NCI-H82 treated with DMSO at 0.1 percent for 48 hours (cell line): ENCODE data around the gene CCDC78.

Experiments
- DNase-seq: peaks from one replicate; lab custom pipeline; 2025; ENCODE audit not compliant: unreplicated experiment; lab: John Stamatoyannopoulos, UW

CCDC78 gene

DNA sequence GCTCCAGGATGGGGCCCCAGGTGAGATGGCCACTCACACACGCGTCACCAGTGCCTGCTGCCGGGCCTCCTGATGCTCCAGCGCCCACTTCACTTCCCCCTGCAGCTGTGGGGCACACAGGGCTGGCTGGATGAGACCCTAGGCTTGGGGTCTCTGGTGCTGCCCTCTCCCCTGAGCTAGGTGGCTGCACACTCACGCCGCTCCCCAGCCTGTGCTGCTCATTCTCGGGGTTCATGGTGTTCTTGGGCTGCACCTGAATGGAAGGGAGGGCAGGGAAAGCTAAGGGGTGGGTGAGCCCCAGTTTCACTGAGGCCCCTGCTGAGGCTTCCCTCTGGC, 1.2 kb downstream of the CCDC78 start:
- no peak for DNase-seq

DNA sequence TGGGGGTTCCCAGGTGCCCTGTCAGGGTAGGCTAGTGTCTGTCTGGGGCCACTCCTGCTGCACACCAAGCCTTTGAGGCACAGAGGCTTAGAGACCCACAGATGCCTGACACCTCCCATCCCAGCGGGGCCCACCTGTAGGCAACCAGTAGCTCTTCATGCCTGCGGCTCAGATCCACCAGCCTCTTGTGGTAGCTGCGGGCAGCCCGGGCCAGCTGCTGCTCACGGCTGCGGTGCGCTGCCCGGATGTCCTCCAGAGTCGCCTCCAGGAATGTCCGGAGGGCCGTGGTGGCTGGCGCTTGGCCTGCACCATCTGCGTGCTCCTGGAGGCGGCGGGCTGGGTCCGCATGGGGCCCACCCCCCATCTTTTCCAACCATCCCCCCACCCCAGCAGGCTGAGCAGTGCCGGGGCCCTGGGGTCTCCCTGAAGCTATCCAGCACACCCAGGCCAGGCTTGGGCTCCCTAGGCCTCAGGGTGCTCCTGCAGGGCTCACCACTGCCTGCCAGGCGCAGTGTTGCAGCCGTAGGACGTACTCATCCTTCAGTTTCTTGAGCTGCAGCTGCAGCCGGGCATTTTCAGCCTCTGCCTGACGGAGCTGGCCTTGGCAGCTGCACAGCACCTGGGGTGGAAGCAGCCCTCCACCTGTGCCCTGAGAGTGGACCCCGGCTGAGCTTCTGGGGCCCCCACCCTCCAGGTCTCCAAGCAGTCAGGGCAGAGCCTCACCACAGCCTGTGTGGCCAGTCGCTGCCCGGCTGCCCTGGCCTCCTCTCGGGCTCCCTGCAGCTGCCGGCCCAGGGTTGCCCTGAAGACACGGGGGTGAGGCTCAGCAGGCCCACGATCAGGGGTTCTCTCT, 1.8 kb downstream of the CCDC78 start:
- DNase-seq, result no peak

DNA sequence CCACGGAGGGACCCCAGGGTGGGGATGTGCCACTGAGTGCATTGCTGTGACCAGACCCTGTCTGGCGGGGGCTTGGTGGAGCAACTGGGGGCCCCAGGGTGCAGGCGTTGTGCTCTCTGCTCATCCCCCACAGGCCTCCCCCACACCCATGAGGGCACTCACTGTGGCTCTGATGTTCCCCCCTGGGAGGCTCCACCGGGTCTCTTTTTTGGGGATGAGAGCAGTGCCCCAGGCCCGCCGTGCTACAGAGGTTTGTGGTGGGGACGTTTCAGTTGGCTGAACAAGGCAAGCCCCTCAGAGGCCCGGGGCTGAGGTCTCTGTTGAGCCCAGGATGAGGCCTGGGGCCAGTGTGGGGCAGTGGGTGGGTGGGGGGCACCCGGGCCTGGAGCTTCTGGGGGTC, 2.5 kb downstream of the CCDC78 start:
- DNase-seq, result no peak

DNA sequence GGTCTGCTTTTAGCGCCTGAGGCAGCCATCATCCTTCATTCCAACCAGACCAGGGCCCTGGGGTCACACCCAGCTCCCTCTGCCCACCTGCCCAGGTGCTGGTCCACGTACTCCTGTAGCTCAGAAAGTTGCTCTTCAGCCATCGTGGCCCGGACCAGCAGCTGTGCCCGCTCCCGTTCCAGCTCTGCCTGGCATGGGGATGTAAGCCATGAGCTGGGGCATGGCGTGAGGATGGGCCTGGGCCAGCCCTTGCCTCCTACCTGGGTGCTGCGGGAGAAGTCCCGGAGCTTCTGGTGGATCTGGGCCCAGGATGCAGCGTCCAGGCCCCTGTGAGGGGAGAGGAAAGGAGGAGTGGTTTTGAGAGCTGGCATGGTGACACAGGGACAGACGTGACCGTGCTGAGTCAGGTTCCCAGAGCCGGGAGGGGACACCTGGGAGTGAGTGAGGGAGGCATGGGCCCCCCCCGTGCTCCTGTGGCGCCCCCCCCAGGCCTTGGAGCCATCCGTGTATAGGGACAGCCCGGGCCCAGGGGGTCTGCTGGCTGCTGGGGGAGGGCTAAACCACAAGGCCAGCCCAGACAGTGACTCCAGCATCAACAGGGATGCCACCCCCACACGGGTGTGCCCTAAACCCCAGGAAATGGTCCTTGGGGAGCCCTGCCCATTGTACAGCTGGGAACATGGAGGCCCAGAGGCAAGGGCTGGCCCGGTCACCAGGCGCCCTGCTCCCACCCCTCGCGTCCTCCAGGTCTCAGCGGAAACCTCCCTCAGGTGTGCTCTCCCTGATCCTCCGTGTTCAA, 3.2 kb downstream of the CCDC78 start:
- no peak for DNase-seq

DNA sequence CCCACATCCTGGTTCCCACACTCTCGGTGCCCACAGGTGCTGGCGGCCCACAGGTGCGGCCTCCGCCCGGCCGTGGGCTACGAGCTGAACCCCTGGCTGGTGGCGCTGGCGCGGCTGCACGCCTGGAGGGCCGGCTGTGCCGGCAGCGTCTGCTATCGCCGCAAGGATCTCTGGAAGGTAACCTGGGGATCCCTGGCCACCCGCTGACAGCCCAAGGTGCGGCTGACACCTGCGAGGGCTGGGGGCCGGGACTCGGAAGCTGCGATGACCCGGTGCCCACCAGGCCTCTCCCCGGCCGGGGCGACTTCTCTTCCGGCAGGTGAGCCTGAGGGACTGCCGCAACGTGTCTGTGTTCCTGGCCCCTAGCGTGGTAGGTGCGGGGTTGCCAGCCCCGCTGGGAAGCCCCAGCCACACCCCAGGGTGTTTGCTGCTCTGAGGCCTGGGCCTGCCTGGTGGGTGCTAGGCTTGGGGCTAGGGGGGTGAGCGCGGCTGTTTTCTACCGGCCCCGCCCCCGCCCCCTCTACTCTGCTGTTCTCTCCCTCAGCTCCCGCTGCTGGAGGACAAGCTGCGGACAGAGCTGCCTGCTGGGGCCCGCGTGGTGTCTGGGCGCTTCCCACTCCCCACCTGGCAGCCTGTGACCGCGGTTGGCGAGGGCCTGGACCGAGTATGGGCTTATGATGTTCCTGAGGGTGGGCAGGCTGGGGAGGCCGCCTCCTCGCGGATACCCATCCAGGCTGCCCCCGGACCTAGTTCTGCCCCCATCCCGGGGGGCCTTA, 4.3 kb downstream of the CCDC78 start:
- DNase-seq, result no peak

DNA sequence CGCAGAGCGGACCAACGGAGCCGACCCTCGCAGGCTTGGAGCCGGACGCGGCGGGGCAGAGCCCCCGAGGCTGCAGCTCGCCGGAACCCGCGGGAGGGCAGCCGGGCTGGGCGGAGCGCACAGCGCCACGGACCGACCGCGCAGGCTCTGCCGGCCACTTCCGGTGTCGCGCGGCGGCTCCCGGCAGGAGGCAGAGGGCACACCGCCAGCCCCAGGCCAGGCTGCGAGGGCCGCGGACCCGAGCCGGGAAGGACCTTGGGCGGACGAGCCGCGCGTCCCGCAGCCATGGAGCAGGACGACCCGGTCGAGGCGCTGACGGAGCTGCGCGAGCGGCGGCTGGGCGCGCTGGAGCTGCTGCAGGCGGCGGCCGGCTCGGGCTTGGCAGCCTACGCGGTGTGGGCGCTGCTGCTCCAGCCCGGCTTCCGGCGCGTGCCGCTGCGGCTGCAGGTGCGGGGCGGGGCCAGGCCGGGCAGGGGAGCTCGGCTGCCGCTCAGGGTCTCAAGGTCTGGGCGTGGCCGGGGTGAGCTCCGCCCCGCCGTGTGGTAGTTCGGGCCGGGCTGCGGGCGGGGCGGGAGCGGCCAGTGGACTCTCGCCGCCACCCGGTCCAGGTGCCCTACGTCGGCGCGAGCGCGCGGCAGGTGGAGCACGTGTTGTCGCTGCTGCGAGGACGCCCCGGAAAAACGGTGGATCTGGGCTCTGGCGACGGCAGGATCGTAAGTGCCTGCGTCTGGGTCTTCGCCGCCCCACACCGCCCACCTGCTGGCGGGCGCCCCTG, 5.1 kb downstream of the CCDC78 start, which contains the start of gene ANTKMT:
ANTKMT (plus strand) TSS at position 157 of the 775 bp plus-strand sequence; CDS start at position 286, 129 bp downstream.
- DNase-seq, result peak; percentile 76

DNA sequence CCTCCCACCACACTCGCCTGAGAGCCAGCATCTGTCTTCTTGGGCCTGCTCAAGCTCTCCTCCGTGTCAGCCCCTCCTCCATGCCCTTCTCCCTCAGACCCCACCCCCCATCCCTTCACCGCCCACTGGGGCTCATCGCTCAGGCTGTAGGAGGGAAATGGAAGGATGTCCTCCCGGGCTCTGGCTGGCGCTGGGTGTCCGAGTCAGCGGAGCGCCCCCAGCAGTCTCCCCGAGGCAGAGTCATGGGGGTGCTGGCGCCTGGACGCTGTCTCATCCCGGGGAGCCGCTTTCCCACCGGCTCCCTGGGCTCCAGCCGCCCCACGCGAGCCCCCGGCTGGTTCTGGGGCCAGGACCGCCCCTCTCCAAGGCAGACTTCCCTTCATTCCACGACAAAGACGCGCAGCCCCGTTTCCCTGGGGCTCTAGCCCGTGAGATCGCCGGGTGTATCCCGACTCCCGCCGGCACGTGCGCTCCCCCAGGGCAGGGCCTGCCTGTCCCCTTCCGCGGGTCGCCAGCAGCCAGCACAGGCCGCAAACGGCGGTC, 5.7 kb downstream of the CCDC78 start:
- peak; percentile 83 for DNase-seq

DNA sequence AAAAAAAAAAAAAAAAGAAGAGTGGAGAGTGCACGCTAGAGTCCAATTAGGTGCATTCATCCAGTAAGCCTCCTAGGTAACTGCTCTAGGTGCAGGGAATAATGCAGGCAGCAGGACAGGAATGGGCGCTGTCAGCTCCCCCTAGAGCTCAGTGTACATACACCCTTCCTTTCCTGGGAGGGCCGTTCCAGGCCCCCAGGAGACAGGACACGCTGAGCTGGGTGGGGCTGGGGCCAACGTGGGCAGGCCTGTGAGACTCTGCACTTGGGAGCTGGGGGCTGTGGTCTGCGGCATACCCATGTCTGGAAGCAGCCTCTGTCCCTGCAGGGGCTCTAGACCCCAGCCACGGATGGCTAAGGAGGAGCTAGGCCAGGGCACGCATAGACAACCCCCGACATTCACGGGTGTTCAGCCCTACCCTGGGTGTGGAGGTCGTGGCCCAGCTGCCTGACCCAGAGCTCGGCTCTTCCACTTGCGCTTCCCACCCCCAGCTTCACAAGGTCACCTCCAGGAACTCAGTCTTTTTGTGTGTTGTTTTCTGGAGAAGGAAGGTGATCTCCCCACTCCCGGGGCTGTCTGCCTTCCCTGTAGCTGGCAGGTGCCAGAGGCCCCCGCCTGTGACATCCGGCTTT, 6.3 kb downstream of the CCDC78 start:
- no peak for DNase-seq

DNA sequence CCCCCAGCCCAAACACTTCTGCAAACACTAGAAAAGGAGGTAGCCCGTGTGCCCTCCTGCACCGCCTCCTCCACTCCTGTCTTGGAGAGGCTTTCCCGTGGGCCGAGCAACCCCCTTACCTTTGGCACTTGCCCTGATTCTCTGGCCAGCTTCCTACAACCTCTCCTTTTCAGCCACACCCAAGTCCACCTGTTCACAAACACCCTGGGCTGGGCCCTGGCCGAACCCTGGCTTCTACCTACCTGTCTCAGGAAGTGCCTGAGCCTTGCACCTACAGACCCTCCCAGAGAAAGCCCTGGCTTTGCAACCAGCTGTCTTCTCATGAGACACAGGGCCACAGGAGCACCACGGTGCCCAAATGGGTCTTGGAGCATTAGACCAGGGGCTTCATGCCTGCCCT, 7.3 kb downstream of the CCDC78 start:
- DNase-seq, result no peak

DNA sequence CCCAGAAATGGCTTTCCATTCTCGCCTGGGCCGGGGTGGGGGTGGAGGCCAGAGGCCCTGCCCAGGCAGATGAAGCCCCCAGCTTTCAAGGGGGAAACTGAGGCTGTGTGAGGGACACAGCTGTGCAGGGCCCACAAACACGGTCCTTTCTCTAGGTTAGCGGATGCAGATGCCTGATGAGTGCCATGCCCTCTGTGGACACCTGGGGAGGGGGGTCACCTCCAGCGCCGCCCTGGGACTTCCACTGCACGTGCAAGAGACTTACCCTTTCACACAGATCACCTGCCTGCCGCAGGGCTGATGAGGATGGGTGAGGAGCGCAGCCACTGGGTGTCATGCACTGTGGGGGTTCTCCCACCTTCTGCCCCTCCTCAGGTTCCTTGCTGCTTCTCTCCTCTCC, 7.9 kb downstream of the CCDC78 start:
- DNase-seq, result no peak

DNA sequence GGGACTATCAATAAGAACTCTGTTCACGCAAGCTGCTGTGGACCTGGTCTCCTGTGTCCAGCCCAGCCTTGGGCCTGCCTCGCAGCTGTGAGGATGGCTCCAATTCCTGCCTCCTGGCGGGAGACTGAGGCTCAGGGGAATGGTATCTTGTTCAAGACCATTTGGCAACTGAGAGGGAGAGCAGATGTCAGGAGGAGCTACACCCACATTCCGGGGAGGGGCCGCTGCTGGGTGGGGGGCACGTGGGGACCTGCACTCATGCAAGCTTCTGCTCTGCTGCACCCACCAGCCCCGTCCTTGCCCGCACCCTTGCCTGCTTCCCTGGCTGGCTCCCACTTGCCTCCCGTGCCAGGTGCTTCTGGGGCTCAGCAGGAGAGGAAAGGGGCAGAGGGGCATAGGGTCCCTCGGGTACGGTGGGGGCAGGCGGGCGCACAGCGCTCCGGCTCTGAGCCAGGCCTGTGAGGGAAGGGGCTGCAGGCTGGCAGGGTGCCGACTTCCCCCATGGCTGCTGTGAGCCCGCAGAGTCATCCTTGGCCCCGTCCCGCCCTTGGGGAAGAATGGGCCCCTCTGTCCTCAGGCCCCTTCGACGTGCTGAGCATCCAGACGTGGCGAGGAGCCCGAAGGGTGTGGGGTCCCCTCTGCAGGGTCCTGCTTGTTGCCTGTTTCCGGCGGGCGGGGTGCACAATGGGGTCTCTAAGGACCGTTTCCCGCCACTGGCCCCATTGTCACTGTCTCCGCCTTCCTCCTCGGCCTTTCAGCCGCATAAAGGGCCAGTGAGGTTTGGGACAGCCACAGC, 8.6 kb downstream of the CCDC78 start:
- no peak for DNase-seq

DNA sequence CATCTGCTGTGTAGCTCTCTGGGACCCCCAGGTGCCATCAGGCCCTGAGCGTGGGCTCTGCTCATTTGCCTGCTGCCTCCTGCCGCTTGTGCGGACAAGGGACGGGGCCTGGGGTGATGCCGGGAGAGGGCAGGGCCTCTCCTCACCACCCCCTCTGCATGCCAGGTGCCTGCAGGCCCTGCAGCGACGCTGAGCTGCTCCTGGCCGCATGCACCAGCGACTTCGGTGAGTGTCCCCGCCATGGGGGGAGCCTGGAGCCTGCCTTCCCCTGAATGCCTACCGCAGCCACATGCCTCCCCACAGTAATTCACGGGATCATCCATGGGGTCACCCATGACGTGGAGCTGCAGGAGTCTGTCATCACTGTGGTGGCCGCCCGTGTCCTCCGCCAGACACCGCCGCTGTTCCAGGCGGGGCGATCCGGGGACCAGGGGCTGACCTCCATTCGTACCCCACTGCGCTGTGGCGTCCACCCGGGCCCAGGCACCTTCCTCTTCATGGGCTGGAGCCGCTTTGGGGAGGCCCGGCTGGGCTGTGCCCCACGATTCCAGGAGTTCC, 9.4 kb downstream of the CCDC78 start:
- DNase-seq, result no peak

DNA sequence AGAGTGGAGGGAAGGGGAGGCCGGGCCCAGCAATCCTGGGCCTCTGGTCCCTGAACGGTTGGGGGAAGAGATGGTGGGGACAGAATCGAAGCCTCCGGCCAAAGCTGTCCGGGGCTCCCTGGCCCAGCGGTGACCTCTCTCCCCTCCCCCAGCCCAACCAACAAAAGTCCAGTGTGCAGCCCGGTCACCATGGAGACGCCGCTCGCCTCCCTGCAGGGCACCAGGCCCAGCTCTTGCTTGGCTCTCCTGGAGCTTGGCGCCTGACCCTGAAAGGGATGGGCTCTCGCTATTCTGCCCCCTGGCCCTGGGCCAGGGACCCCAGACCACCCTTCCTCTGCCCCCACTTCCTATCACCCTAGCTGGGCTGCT, 10.1 kb downstream of the CCDC78 start:
- no peak for DNase-seq

DNA sequence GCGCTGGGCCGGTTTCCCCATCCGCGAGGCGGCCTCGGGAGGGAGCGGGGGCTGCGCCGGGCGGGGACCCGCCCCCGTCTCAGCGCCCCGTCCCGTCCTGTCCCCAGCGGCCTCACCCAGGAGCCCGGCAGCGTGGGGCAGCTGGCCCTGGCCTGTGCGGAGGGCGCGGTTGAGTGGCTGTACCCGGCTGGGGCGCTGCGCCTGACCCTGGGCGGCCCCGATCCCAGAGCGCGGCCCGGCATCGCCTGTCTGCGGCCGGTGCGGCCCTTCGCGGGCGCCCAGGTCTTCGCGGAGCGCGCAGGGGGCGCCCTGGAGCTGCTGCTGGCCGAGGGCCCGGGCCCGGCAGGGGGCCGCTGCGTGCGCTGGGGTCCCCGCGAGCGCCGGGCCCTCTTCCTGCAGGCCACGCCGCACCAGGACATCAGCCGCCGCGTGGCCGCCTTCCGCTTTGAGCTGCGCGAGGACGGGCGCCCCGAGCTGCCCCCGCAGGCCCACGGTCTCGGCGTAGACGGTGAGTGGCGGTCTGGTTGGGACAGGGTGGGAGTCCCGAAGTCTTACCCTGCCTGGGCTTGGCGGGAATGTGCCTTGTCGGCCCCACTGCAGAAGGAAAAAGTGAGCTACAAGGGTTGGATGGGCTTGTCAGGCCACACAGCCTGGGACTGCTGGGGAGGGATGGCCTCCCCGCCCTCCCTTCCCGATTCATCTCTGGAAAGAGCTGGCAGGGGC, 10.6 kb downstream of the CCDC78 start:
- no peak for DNase-seq

DNA sequence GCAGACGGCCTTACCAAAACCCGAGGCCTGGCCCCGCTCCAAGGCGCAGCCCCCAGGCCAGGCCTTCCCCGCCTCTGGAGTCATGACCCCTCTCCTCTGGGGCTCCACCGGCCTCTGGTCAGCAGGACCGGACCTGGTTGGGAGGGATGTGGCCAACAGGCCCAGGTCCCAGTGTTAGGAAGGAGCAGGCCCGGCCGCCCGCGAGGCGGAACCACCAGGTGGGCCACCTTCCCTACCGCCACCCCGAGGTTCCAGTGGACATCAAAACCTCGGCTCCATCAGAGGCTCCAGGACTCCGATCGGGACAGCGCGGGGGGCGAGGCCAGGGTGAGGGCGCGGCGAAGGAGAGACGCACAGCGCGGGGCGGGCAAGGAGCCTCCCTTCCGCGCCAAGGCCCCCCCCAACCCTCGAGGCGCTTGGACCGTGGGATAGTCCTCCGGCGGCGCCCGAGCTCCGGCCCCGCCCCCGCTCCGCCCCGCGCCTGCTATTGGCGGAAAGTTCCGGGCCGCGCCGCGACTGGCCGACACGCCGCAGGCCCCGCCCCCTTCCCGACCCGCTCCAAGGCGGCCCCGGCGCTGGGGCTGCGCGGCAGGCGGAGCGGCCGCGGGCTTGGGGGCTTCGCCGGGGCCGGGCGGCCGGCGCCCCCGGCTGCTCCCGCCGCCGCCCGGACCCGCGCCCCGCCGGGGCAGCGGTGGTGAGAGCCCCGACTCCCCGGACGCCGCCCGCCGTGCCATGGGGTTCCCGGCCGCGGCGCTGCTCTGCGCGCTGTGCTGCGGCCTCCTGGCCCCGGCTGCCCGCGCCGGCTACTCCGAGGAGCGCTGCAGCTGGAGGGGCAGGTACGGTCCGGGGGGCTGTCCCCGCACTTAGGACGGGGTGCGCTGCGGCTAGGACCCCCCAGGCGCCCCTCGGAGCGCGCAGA, 11.4 kb downstream of the CCDC78 start, which contains the start of gene METRN:
METRN (plus strand) TSS at position 561 of the 919 bp plus-strand sequence; CDS start at position 733, 172 bp downstream.
- peak; percentile 39 for DNase-seq

DNA sequence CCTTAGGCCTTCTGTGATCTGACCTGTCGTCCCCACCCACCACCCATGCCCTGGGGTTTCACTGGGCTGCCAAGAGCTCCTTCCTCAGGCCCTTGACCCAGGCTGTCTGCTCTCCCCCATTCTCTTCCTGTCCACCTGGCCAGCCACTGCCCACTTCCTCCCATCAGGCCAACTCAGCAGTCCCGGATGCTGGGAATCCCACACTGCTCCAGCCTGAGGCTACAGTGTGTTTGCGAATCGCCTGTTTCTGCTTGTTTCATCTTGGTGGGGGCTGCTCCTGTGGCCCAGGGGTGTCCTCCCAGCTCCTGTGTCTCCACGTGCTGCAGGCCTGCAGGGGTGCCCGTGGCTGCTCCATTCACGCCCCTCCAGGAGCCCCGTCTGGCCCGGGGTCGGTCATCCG, 12.2 kb downstream of the CCDC78 start:
- DNase-seq, result no peak

DNA sequence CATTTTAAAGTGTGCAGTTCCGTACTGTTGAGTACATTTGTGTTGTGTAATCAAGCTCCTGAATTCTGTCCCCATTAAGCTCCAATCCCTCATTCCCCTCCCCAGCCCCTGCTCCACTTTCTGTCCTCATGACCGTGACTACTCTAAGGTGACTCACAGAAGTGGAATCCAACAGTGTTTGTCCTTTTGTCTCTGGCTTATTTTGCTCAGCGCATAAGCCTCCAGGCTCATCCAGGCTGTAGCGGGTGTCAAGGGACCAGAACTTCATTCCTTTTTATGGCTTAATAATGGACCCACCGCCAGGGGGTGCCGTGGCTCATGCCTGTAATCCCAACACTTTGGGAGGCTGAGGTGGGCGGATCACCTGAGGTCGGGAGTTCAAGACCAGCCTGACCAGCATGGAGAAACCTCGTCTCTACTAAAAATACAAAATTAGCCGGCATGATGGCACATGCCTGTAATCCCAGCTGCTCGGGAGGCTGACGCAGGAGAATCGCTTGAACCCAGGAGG, 13.4 kb downstream of the CCDC78 start:
- DNase-seq, result peak; percentile 5
